ENCODE results near the gene ACTN3. TPM values are rescaled to one million over a fixed set of nuclear protein-coding genes. Genes with fewer than 3 reads are reported as not detected.

The ACTN3 gene
- total RNA-seq, 2 experiments from 2014 or later = 0.14 to 0.22 TPM

- Mint-ChIP-seq H3K9me3 (no peaks in the 10 kb centered on the region), H3K27me3 (no peaks in the 10 kb centered on the region), H3K4me1 (ENCODE audit: low read depth) (no peaks in the 10 kb centered on the region), H3K4me3 (no peak overlapping the region), H3K27ac (no peak overlapping the region), H3K36me3 (ENCODE audit: low read depth) (peaks cover 28% of the 10 kb centered on the region)
- H3K4me1 ChIP-seq (ENCODE audit: insufficient read depth, low read length) = no peaks in the 10 kb centered on the region
- no peaks in the 10 kb centered on the region for H3K9me3 ChIP-seq (ENCODE audit: control insufficient read depth in 1 of 2, insufficient read depth in 1 of 2, low read length in 2 of 2)
- POLR2A ChIA-PET = no interaction called here
- no peak for DNase-seq
- H3K27ac ChIP-seq (ENCODE audit: low read depth in 1 of 2, low read length in 2 of 2) = no peak overlapping the region
- no peak overlapping the region for H3K4me3 ChIP-seq (ENCODE audit: low read length)
- ATAC-seq (ENCODE audit: poor library complexity) = no peak
- H3K27me3 ChIP-seq (ENCODE audit: control insufficient read depth in 1 of 2, insufficient read depth in 2 of 2, low read length in 2 of 2) = no peaks in the 10 kb centered on the region
- peaks cover 9% of the 10 kb centered on the region for H3K36me3 ChIP-seq (ENCODE audit: insufficient read depth, low read length)
- CTCF ChIA-PET = interaction anchor here (0.7 kb wide), 2 partner anchors 359 to 1845 kb away, joined by 4 read pairs; no protein-coding TSS in a partner anchor
- intact Hi-C loops (cut with DNase I, micrococcal nuclease) = no loop called here
- no peak for TF ChIP-seq CTCF (IDR thresholded peaks at IDR 0.05)
These were observed 17.6 kb upstream of the ACTN3 start for GRCh38 chr11:66529069-66529468.

GRCh38 chr11:66529655-66530054 is 17.0 kb upstream of the ACTN3 start:
- Mint-ChIP-seq H3K4me1 (ENCODE audit: low read depth) (no peaks in the 10 kb centered on the region), H3K9me3 (no peaks in the 10 kb centered on the region), H3K27me3 (no peaks in the 10 kb centered on the region), H3K36me3 (ENCODE audit: low read depth) (peaks cover 28% of the 10 kb centered on the region), H3K4me3 (no peak overlapping the region), H3K27ac (no peak overlapping the region)
- POLR2A ChIA-PET = no interaction called here
- no peaks in the 10 kb centered on the region for H3K4me1 ChIP-seq (ENCODE audit: insufficient read depth, low read length)
- TF ChIP-seq CTCF (IDR thresholded peaks at IDR 0.05) = no peak
- ATAC-seq (ENCODE audit: poor library complexity) (no peak), DNase-seq (no peak)
- intact Hi-C loops (cut with DNase I, micrococcal nuclease) = no loop called here
- H3K4me3 ChIP-seq (ENCODE audit: low read length) = no peak overlapping the region
- H3K27me3 ChIP-seq (ENCODE audit: control insufficient read depth in 1 of 2, insufficient read depth in 2 of 2, low read length in 2 of 2) = no peaks in the 10 kb centered on the region
- no peak overlapping the region for H3K27ac ChIP-seq (ENCODE audit: low read depth in 1 of 2, low read length in 2 of 2)
- CTCF ChIA-PET = no interaction called here
- peaks cover 9% of the 10 kb centered on the region for H3K36me3 ChIP-seq (ENCODE audit: insufficient read depth, low read length)
- no peaks in the 10 kb centered on the region for H3K9me3 ChIP-seq (ENCODE audit: control insufficient read depth in 1 of 2, insufficient read depth in 1 of 2, low read length in 2 of 2)

GRCh38 chr11:66530927-66531709 is 15.6 kb upstream of the ACTN3 start:
- Mint-ChIP-seq H3K27me3 (no peaks in the 10 kb centered on the region), H3K4me3 (no peak overlapping the region), H3K9me3 (no peaks in the 10 kb centered on the region), H3K36me3 (ENCODE audit: low read depth) (peaks cover 29% of the 10 kb centered on the region), H3K27ac (no peak overlapping the region), H3K4me1 (ENCODE audit: low read depth) (no peaks in the 10 kb centered on the region)
- ChIA-PET POLR2A (no interaction called here), CTCF (no interaction called here)
- intact Hi-C loops (cut with DNase I, micrococcal nuclease) = no loop called here
- no peak overlapping the region for H3K4me3 ChIP-seq (ENCODE audit: low read length)
- no peaks in the 10 kb centered on the region for H3K4me1 ChIP-seq (ENCODE audit: insufficient read depth, low read length)
- no peaks in the 10 kb centered on the region for H3K9me3 ChIP-seq (ENCODE audit: control insufficient read depth in 1 of 2, insufficient read depth in 1 of 2, low read length in 2 of 2)
- ATAC-seq (ENCODE audit: poor library complexity) = no peak
- no peaks in the 10 kb centered on the region for H3K27me3 ChIP-seq (ENCODE audit: control insufficient read depth in 1 of 2, insufficient read depth in 2 of 2, low read length in 2 of 2)
- H3K36me3 ChIP-seq (ENCODE audit: insufficient read depth, low read length) = peaks cover 13% of the 10 kb centered on the region
- H3K27ac ChIP-seq (ENCODE audit: low read depth in 1 of 2, low read length in 2 of 2) = no peak overlapping the region
- DNase-seq = no peak
- no peak for TF ChIP-seq CTCF (IDR thresholded peaks at IDR 0.05)

All from CD4-positive, alpha-beta T cell (primary cell).